GM21515 (cell line): Measurements from ENCODE around the gene SEMA3B.
"Not testable (repeated sequence)": the region's sequence is repeated elsewhere in the genome, so short reads cannot be mapped to it uniquely, and the experiment has no call there.

Experiments
- ATAC-seq: cut with Tn5 transposase; IDR thresholded peaks from one replicate; pipeline ENCODE4 v1.9.1; 2021; ENCODE audit not compliant: unreplicated experiment

Gene SEMA3B

DNA sequence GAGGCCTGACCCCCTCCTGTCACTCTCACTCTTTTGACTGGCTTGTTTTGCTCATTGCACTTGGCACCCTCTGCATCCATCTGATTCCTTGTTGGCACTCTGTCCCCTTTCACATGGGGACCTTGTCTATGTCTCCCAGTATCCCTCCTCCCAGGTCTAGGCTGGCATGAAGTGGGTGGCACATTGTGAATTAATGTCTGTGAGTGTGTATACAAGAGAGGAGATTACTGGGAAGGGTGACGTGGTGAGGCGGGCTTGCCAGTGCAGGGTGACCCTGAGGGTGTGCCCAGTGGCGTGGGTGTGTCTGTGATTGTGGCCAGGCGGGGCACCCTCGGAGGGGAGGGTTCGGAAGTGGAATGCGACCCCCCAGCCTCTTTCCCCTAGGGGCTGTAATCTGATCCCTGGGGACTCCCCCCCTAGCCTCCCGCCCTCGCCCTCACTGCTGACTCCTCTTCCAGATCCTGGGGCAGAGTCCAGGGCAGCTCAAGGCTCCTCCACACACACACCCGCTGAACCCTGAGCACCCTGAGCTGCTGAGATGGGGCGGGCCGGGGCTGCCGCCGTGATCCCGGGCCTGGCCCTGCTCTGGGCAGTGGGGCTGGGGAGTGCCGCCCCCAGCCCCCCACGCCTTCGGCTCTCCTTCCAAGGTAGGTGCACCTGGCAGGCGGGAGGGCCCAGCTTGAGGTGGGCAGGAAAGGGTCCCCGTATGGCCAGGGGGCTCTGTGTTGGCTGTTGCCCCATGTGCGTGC, at the start of gene SEMA3B:
Gene SEMA3B, plus strand, starts transcription at position 445 of the 749 bp plus-strand sequence. Its CDS starts 94 bp downstream, at position 539.
- no peak for ATAC-seq

DNA sequence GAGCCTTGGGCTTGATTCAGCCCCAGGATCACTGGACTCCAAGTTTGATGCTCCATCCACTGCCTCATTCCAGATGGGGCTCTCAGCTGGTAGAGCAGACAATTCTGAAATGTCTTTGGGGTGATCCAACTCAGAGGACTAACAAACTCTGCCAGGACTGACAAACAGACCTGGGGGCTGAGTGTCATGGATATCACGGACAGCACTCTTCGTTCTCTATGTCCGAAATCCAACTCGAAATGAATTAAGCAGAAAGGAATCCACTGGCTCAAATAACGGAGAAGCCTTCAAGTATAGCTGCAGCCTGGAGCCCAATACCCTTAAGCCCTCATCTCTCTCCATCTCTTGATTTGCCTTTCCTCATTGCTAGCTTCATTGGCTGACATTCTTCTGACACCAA, 49.7 kb upstream of the SEMA3B start:
- ATAC-seq: no peak

DNA sequence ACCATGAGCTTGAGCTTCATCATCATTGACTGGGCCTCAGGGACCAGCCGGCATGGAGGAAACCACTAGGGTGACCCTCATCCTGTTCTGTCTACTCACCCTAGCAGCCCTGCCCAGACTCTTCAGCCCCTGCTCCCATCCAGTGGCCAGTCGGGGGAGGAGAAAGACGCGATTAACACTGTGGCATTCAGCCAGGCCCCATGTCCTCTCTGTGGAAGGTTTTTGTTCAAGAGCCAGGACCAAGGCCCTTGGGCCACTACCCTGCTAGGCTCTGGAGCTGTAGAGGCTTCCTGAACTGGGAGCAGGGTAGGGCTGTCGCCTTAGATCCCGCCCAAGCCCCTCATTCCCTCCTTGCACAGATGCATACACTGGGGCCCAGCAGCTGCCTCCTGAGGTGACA, 48.8 kb upstream of the SEMA3B start:
- ATAC-seq: no peak

DNA sequence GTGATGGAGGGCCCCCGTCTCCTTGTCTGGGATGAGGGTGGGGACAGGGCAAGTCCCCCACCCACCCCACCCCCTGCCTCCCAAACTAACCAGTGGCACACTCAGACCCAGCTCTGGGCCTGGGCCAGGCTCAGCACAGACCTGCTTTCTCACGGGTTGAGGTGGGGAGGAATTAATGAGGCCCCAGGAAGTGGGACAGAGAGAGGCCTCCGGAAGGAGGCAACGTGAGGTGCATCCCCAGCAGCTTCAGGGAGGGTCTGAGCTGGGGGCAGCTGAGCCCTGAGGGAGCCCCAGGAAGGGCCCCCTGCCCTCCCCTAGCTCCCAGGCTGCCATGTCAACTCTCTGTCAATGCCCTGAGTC, 47.9 kb upstream of the SEMA3B start:
- no peak for ATAC-seq

DNA sequence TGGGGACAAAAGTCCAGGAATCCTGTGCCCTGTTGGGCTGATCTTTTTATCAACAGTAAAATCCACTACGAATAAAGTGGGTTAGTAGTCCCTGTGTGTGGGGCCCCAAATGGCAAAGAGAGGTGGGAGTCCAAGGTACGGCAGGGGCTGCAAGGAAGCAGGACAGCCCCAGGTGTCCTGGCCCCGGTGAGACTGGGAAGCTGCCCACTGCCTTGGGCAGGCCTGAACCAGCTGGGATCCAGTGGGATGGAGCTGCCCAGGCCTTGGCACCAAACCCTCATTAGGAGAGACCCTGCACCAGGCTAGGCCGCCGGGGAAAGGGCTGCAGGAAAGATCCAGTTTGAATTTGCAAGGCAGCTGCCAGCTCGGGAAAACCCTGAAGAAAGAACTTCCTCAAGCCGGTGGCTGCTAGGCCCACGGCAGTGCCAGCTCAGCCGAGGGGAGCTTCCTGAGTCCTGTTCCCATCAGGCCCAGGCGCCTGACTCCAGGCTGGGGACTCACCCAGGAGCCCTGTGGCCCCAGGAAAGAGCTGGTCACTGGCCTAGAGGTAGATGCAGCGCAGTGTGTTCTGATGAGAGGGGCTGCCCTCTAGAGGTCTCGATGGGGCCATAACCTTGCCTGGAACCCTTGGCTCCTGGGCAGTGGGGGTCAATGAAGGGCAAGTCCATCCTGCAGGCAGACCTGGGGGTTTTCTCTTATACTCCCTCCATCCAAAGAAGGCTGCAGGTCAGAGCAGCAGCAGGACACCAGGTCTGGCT, 47.4 kb upstream of the SEMA3B start:
- no peak for ATAC-seq

DNA sequence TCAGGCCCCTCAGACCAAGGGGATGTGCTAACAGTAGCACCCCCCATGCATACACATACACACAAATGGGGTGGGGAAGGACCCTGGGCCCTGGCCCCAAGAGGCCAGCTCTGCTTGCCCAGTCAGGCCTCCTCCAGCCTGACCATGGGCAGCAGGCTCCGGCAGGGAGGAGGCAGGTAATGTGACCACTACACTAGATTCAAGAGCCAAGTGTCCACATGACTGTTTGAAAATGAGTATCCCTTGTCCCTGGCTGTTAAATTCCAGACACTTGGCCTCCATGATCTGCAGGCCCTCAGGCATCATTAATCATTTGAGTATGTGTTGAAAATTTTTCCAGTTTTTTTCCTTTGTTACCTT, 46.8 kb upstream of the SEMA3B start:
- no peak for ATAC-seq

DNA sequence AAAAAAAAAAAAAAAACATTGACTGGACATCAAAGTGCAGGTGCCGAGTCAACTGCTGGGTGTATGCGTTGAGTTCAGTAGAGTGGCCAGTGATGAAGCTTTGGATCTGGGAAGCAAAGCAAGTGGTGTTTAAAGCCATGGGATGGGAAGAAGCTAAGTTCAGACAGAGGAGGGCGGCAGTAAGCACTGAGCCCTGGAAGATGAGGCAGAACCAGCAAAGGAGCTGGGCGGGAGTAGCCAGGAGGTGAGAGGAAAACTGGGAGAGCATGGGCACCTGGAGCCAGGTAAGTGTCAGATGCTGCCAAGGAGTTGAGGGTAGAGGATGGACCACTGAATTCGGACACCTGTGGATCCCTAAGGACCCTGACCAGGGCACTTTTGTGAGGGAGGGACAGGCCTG, 44.3 kb upstream of the SEMA3B start:
- ATAC-seq: no peak

DNA sequence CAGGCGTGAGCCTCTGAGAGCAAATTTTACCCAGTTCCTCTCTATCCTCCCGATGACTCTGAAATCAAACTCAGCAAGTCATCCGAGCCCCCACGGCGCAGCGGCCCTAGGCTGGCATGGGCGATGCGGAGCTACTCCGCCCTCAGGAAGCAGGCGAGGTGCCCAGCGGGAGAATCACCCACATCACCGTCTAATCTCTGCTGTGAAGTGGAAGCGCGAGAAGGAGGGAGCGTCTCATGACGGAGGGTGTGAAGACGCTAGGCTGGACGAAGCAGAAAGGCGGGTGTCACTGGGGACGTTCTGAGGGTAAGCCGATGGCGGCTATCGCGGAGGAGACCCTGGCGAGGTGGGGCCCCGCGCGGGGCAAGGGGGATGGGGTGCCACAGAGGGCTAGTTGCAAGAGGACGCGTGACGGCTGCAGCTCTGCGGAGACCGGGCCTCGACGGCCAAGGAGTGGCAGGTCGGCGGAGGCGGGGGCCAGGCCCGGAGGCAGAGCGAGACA, 42.0 kb upstream of the SEMA3B start:
- ATAC-seq: no peak

DNA sequence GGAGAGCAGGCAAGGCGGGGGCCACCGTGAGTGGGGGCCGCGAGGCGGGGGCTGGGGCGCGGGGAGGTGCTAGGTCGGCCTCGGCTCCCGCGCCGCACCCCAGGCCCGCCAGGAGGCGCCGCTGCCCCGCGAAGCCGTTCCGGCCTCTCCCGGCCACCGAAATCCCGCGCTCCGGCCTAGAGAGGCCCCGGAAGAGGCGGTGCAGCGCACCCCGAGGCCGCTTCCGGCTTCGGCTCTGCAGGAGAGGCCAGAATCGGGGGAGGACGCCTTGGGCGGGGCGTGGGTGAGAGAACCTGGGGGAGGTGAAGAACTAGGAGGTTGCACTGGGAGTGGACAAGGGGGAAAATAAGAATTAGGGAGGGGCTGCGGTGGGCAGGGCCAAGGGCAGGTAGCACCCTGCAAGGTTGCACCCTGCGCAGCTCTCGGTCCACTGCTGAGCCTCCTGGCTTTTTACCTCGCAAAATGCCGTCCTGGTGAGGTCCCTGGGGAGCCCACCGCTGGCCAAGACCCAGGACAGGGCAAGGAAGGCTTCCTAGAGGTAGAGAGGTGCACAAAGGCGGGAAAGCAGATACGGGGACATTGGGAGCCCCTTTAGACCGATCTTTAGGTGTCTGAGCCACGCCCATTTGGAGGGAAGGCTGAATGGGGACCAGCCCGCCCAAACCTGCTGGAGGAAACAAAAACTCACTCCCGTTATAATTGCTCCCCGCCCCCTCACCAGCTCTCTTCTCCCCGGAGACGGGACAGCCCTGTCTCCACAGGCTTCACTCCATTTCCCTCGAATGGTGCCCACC, 41.4 kb upstream of the SEMA3B start:
- peak; percentile 84 for ATAC-seq

DNA sequence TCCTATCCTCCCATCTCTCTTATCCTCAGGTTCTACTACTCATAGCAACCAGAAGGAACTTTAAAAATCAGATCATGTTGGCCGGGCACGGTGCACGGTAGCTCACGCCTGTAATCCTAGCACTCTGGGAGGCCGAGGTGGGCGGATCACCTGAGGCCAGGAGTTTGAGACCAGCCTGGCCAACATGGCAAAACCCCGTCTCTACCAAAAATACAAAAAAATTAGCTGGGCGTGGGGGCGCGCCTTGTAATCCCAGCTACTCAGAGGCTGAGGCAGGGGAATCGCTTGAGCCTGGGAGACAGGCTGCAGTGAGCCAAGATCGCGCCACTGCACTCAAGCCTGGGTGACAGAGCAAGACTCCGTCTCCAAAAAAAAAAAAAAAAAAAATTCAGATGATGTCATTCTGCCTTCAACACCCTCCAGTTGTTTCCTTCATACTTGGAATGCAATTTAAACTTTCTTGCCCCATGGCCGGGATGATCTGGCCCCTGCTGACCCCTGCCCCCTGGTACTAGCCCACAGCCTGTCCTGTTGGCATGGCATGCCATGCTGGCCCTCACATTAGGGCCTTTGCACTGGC, 40.7 kb upstream of the SEMA3B start:
- ATAC-seq: not testable (repeated sequence)

DNA sequence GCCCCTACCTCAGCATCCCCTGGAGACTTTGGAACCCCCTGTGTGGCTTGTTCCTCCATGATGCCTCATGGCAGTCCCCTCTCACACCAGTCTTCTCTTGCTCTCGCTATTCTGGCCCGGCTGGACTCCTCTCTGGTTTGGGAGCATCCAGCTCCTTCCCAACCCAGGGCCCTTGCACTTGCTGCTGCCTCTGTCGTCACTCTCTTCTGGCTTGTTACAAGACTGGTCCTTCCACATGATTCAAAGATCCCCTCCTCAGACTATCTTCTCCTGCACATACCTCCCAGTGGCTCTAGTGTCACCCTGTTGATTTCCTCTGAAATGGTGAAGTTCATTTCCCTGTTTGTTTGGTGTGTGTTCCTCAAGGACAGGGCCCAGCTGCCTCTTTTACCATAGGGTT, 39.5 kb upstream of the SEMA3B start:
- ATAC-seq: no peak

DNA sequence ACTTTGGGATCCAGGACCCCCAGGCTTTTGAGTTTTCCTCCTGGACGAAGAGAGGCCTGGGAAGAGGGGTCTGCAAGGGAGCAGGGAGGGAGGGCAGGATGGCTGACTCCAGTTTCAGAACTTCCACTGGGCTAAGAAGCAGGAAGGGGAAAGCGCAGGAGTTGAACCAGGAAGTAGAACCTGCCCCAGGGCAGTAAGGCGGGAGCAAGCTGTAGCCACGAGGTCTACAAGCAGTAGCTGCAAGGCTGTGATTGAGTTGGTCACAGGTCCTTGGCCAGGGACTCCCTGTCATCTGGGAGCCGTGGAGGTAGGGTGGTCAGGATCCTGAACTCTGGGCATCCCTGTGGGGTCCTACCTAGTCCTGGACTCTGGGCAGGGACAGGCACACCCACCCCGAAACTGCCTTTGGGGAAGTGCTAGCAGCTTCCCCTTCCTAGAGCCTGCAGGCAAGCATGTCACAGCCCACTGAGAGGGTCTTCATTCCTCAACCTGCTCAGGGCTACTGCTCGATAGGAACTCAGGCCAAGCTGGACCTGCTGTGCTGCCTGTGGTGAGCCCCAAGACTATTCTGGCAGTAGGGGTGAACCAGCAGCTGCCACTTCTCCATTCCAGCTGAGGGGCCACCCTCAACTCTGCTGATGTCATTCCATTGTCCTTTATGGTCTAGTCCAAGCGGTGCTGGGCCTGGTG, 38.7 kb upstream of the SEMA3B start:
- no peak for ATAC-seq

DNA sequence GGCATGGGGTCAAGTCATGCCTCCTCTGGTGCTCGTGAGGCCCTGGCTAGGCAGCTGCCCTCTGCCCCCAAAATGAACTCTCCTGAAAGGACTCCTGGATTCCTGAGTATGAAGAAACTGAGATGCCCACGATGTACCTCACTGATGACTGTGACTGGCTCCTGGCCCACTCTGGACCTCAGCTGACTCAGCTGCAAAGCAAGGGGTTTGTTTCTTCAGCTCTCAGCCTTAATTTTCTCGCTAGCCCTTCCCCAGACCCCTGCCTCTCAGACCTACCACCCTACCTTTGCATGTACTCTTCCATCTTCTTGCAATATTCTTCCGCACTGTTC, 38.2 kb upstream of the SEMA3B start:
- ATAC-seq: no peak

DNA sequence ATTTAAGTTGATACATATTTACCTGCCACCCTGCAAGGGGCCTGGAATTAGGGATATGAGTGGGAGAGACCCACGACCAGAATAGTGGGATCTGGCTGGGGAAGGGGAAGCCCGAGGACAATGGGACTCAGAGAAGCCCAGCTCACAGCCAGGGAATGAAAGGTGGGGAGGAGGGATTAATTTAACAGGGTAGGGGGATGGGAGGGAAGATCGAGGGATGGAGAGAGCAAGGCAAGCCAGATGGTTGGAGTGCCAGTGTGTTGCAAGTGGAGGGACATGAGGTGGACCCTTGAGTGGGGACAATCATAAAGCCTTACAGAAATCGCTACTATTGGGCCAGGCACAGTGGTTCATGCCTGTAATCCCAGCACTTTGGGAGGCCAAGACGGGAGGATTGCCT, 37.4 kb upstream of the SEMA3B start:
- ATAC-seq: no peak

DNA sequence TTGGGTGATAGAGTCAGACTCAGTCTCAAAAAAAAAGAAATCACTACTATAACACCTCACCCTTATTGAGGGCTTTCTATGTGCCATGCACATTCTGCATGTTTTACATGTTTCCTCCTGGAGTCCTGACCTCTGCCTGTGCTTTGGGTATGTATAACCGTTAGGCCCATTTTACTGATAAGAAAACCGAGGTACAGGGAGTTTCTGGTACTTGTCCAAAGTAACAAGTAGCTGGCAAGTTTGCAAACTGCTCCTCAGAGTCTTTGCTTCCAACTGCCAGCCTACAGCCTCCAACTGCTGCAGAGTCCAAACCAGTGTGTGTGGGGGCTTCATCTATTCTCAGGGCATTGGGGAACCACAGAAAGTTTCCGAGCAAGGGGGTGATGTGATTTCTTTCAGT, 36.6 kb upstream of the SEMA3B start:
- no peak for ATAC-seq

DNA sequence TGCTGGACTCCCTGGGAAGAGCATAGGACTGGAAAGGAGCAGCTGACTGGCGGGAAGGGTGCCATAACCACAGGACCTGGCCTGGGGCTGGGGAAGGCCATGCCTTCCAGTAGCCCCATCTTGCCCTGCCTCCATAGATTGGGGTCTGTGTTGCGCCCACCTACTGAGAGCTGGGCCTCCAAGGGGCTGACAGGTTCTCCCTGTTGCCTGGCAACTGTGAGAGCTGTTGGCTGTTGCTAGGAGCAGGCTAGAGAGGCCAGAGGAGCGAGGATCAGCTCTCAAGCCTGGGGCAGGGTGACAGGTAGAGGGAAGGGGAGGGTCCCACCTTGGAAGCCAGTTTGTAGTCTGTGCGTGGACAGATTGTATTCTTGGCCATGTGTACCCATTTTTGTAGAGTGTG, 35.8 kb upstream of the SEMA3B start:
- ATAC-seq: no peak

DNA sequence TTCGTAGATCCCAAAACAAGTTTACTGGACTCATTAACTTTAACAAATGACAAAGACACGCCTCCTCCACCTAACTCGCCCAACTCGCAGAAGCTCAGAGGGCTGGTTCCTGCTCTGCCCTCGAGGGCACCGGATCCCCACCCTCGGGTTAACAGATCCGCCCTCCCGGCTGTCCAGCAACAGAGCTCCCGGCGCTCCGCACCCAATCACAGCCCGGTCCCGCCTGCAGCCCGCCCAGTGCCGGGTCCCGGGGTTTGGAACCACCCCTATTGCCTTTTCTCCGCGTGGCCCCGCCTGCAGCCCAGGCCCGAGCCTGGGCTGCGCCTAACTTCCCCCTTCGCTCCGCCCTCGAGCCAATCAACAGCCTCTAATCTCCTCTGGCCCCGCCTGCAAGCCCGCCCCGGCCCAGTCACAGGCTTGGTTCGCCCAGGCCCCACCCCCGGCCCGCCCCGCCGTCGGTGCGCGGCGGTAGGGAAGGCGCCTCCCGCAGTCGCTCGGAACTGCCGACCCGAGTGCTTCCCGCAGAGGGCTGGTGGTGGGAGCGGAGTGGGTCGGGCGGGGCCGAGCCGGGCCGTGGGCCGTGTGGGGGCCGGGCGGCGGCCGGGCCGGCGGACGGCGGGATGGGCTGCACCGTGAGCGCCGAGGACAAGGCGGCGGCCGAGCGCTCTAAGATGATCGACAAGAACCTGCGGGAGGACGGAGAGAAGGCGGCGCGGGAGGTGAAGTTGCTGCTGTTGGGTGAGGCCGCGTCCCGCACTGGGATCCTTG, 33.0 kb upstream of the SEMA3B start, which contains the start of gene GNAI2:
Gene GNAI2, plus strand, starts transcription at position 489 of the 768 bp plus-strand sequence. Its CDS starts 132 bp downstream, at position 621.
- ATAC-seq: peak; percentile 92

DNA sequence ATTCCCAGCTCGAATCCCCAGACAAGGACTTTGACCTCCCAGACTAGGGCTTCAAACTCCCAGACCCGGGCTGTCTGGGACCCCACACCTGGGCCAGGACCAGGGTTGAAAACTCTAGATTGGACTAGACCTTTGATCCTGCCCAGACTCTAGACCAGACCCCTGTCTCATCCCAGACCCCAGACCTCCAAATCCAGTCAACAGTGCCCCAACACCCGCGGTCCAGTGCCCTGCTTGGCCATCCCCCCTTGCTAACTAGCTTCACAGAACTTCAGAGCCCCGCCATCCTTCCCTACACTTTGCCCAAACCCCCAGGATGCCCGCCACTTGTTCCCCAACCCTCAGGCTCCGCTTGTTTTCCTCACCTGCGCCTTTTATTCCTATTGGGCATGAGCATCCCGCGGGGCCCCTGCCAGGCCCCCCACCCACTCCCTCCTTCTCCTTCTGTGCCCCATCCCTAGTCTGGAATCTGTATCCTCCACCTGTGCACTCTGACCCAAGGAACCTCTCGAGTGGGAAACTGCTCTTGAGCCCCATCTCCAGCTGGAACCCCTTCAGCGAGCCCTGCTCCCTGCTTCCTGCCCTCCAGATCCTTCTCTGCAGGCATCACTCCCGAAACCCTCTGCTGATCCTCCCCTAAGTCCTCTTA, 32.3 kb upstream of the SEMA3B start:
- ATAC-seq: no peak

DNA sequence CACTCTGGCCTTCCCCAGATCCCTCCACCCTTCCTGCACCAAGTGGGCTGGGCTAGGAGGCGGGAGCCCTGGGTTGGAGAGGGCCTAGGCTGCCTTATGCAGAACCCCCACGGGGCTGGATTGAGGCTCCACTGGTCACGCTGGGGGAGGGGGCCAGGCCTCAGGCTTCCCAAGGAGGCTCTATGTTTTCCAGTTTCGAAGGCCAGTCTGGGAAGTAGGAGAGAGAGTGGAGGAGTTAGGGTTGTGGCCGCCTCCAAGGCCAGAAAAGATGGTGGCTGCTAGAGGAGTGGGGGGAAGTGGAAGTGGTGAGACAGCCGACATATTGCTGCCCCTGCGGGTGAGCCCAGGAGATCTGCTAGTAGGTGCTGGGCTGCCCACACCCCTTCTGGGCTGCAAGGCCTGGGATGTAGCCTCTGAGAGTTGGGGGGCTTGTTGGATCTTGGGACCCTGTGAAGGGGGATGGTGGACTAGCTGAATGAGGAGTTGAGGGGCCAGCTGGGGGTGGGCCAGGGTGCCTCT, 31.8 kb upstream of the SEMA3B start:
- ATAC-seq: no peak
